H1 (cell line): ENCODE data around the gene AIG1. TPM values are rescaled to one million over a fixed set of nuclear protein-coding genes. Genes with fewer than 3 reads are reported as not detected.

Experiments used
- polyA plus RNA-seq, 7 experiments: library from polyadenylated mRNA; depleted of rRNA in 3 of 7; stranded (reverse) in 5 of 7; unstranded in 2 of 7; fragments of >200 nt in 5 of 7; fragments of 200-250 nt in 2 of 7; gene quantifications; 1 replicate in 5 of 7; 2 replicates in 1 of 7; 4 replicates in 1 of 7; pipeline versions ENCODE4 v1.2.1 to v1.2.3, GENCODE V29; 2011 to 2013; ENCODE audit warnings: missing spikeins in 2 of 7, mixed read lengths in 2 of 7
- total RNA-seq: library from RNA; stranded (reverse); fragmentation: NEBNext Ultra II Directional; extraction: Animal tissue kit (Norgen Biotek cat#: 25700); gene quantifications from 2 replicates; pipeline ENCODE4 v1.2.1, GENCODE V29; 2021
- TF ChIP-seq, protein P1 (sequence below): fragments of 300-600 bp; sonication (generic); IDR thresholded peaks from 2 replicates; pipeline ENCODE4 v1.7.1; 2012; ENCODE audit warnings: low read length, moderate library complexity, mild to moderate bottlenecking, inconsistent platforms; ENCODE audit not compliant: insufficient replicate concordance
- TF ChIP-seq, protein P2 (sequence below): IDR thresholded peaks from 2 replicates; pipeline ENCODE4 v1.6.1; 2012; ENCODE audit warnings: inconsistent platforms

Gene AIG1
- total and polyA plus RNA-seq, 2 of the 8 experiments (the other 6 are each of a cell fraction or from before 2014, with no cell fraction given) = 56.6 to 58.4 TPM

DNA sequence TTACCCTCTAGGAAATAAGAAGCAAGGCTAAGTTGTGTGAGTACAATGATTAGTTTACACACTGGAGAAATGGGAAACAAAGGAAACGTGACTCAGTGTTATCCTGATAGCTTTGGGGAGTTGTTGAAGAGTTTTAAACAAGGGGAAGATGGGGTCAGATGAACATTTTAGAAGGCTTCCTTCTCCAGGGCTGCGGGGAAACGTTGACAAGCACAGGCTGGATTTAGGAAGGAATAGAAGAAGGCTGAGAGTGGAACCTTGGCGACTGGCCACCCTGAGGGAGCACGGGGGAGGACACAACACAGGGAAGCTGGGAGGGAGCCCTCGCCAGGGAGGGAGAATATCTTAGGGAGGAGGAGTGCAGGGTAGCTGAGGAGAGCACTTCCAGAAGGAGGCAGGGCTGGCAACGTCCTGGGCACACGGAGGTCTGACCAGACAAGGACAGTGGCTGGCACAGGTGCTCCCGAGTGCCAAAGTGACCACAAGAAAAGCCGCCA lies 134.7 kb downstream of the AIG1 start (continued):
- TF ChIP-seq, protein P1, sequence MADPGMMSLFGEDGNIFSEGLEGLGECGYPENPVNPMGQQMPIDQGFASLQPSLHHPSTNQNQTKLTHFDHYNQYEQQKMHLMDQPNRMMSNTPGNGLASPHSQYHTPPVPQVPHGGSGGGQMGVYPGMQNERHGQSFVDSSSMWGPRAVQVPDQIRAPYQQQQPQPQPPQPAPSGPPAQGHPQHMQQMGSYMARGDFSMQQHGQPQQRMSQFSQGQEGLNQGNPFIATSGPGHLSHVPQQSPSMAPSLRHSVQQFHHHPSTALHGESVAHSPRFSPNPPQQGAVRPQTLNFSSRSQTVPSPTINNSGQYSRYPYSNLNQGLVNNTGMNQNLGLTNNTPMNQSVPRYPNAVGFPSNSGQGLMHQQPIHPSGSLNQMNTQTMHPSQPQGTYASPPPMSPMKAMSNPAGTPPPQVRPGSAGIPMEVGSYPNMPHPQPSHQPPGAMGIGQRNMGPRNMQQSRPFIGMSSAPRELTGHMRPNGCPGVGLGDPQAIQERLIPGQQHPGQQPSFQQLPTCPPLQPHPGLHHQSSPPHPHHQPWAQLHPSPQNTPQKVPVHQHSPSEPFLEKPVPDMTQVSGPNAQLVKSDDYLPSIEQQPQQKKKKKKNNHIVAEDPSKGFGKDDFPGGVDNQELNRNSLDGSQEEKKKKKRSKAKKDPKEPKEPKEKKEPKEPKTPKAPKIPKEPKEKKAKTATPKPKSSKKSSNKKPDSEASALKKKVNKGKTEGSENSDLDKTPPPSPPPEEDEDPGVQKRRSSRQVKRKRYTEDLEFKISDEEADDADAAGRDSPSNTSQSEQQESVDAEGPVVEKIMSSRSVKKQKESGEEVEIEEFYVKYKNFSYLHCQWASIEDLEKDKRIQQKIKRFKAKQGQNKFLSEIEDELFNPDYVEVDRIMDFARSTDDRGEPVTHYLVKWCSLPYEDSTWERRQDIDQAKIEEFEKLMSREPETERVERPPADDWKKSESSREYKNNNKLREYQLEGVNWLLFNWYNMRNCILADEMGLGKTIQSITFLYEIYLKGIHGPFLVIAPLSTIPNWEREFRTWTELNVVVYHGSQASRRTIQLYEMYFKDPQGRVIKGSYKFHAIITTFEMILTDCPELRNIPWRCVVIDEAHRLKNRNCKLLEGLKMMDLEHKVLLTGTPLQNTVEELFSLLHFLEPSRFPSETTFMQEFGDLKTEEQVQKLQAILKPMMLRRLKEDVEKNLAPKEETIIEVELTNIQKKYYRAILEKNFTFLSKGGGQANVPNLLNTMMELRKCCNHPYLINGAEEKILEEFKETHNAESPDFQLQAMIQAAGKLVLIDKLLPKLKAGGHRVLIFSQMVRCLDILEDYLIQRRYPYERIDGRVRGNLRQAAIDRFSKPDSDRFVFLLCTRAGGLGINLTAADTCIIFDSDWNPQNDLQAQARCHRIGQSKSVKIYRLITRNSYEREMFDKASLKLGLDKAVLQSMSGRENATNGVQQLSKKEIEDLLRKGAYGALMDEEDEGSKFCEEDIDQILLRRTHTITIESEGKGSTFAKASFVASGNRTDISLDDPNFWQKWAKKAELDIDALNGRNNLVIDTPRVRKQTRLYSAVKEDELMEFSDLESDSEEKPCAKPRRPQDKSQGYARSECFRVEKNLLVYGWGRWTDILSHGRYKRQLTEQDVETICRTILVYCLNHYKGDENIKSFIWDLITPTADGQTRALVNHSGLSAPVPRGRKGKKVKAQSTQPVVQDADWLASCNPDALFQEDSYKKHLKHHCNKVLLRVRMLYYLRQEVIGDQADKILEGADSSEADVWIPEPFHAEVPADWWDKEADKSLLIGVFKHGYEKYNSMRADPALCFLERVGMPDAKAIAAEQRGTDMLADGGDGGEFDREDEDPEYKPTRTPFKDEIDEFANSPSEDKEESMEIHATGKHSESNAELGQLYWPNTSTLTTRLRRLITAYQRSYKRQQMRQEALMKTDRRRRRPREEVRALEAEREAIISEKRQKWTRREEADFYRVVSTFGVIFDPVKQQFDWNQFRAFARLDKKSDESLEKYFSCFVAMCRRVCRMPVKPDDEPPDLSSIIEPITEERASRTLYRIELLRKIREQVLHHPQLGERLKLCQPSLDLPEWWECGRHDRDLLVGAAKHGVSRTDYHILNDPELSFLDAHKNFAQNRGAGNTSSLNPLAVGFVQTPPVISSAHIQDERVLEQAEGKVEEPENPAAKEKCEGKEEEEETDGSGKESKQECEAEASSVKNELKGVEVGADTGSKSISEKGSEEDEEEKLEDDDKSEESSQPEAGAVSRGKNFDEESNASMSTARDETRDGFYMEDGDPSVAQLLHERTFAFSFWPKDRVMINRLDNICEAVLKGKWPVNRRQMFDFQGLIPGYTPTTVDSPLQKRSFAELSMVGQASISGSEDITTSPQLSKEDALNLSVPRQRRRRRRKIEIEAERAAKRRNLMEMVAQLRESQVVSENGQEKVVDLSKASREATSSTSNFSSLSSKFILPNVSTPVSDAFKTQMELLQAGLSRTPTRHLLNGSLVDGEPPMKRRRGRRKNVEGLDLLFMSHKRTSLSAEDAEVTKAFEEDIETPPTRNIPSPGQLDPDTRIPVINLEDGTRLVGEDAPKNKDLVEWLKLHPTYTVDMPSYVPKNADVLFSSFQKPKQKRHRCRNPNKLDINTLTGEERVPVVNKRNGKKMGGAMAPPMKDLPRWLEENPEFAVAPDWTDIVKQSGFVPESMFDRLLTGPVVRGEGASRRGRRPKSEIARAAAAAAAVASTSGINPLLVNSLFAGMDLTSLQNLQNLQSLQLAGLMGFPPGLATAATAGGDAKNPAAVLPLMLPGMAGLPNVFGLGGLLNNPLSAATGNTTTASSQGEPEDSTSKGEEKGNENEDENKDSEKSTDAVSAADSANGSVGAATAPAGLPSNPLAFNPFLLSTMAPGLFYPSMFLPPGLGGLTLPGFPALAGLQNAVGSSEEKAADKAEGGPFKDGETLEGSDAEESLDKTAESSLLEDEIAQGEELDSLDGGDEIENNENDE = no peak
- TF ChIP-seq, protein P2, sequence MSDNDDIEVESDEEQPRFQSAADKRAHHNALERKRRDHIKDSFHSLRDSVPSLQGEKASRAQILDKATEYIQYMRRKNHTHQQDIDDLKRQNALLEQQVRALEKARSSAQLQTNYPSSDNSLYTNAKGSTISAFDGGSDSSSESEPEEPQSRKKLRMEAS = no peak
- TF ChIP-seq, all 59 proteins: peak for 0
